Erythroblast (primary cell): ENCODE data around the gene CAPN13.

Source experiments
- GATA1 ChIP-seq: IDR thresholded peaks from 2 replicates; pipeline ENCODE4 v1.6.1; 2011; ENCODE audit warnings: low read depth, mild to moderate bottlenecking, control low read depth, low read length, moderate library complexity
- POLR2A ChIP-seq: IDR thresholded peaks from 2 replicates; pipeline ENCODE4 v1.6.1; 2011; ENCODE audit warnings: mild to moderate bottlenecking, low read length

DNA sequence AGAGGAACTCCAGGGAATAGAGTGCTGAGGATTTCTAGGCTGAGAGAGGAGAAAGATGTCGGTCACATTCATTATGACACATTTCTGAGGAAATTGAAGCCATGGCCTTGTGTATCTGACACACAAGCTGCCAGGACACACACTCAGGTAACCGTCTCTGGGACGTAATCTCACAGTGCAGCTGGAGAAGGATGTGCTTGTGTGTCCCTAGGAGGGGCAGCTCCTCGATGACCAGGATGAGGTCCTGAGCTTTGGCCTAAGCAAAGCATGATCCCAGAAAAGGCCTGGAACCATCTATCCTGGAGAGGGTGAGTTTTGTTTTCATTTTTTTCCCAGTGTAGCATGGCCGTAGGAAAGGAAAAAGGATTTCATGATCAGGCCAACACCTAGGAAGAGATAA is 102.2 kb downstream of the CAPN13 start:
- TF ChIP-seq POLR2A (no peak), GATA1 (no peak)
